GM10248 (cell line): ENCODE measurements around the gene ELOB.

Experiments
- CTCF ChIA-PET: fragments of 300-600 bp; sonication (Branson Sonifier 250); formaldehyde crosslinking; extraction: SDS; loops from one replicate; lab custom pipeline; 2021; ENCODE audit warnings: antibody characterized with exemption; lab: Yijun Ruan, JAX
- POLR2A ChIA-PET: fragments of 350-650 bp; sonication (Branson Sonifier 250); formaldehyde crosslinking; extraction: SDS; loops from one replicate; lab custom pipeline; 2020; ENCODE audit warnings: antibody characterized with exemption; lab: Yijun Ruan, JAX
- DNase-seq: peaks from one replicate; pipeline ENCODE4 v3.0.0; 2012; ENCODE audit errors: extremely low spot score
- CTCF ChIP-seq: IDR thresholded peaks from 2 replicates; pipeline ENCODE4 v1.5.1; 2012; ENCODE audit warnings: mild to moderate bottlenecking, low read depth; ENCODE audit errors: extremely low read depth, missing control alignments, control extremely low read depth

The ELOB gene

GRCh38 chr16:2779151-2779920 lies 2.3 kb upstream of the ELOB start:
- ChIA-PET CTCF (interaction anchor here (0.7 to 1.0 kb wide), 2 partner anchors 89 to 148 kb away, joined by 3 read pairs; no protein-coding TSS in a partner anchor), POLR2A (no interaction called here)
- DNase-seq = no peak
- no peak for TF ChIP-seq CTCF

- DNase-seq = no peak
- ChIA-PET POLR2A (no interaction called here), CTCF (interaction anchor here (0.7 to 1.0 kb wide), 2 partner anchors 89 to 149 kb away, joined by 3 read pairs; no protein-coding TSS in a partner anchor)
- TF ChIP-seq CTCF = no peak
These were observed 1.5 kb upstream of the ELOB start for GRCh38 chr16:2778630-2778958.

- ChIA-PET CTCF (interaction anchor here (0.7 to 2.6 kb wide), 3 partner anchors 90 to 149 kb away, joined by 3 to 11 read pairs (median 3); no protein-coding TSS in a partner anchor), POLR2A (no interaction called here)
- TF ChIP-seq CTCF = no peak
- no peak for DNase-seq
These were observed 986 bp upstream of the ELOB start for GRCh38 chr16:2777903-2778629.

GRCh38 chr16:2776500-2777139 lies 460 bp downstream of the ELOB start:
- ChIA-PET POLR2A (no interaction called here), CTCF (interaction anchor here (1.2 to 2.6 kb wide), 2 partner anchors 10 to 92 kb away, joined by 3 to 11 read pairs; no protein-coding TSS in a partner anchor)
- DNase-seq = no peak
- TF ChIP-seq CTCF = no peak

- DNase-seq = no peak
- ChIA-PET CTCF (interaction anchor here (1.2 to 2.6 kb wide), 2 partner anchors 9 to 92 kb away, joined by 3 to 11 read pairs; no protein-coding TSS in a partner anchor), POLR2A (no interaction called here)
- TF ChIP-seq CTCF = no peak
These were observed 1.1 kb downstream of the ELOB start for GRCh38 chr16:2775765-2776499.

- no peak for DNase-seq
- TF ChIP-seq CTCF = no peak
- CTCF ChIA-PET = no interaction called here
- POLR2A ChIA-PET = no interaction called here
These were observed 1.9 kb downstream of the ELOB start for GRCh38 chr16:2775131-2775716.
